HCT116 (cell line): Measurements from ENCODE around the gene PCCA. TPM values are rescaled to one million over a fixed set of nuclear protein-coding genes. Genes with fewer than 3 reads are reported as not detected.

Source experiments
- ATAC-seq: fragments of 200-7000 bp; cut with Tn5 transposase; 2 replicates; pipeline ENCODE4 v1.9.1; 2020; ENCODE audit warnings: mild to moderate bottlenecking, moderate library complexity
- BruUV-seq: library from RNA; stranded (reverse); fragments of 400-500 nt; replicated peaks from 2 replicates; lab custom pipeline; 2021; lab: Mats Ljungman, UMichigan
- CTCF ChIA-PET: fragments of 300-600 bp; sonication (Branson Sonifier 250); formaldehyde crosslinking; loops from one replicate; lab custom pipeline; 2021; ENCODE audit warnings: antibody characterized with exemption; lab: Charles Lee
- POLR2A ChIA-PET: fragments of 300-600, 350-600 bp; sonication (Branson Sonifier 250); formaldehyde crosslinking; loops from one replicate; lab custom pipeline; 2021; ENCODE audit warnings: antibody characterized with exemption; lab: Charles Lee
- RAD21 ChIA-PET, 2 experiments: fragments of 300-600 bp; sonication (Branson Sonifier 250); formaldehyde crosslinking; loops; one replicate each; lab custom pipeline; 2023; ENCODE audit warnings: low total read pairs in 2 of 2; ENCODE audit not compliant: uncharacterized antibody in 2 of 2, unreplicated experiment in 2 of 2, low non-redundant PET in 1 of 2; lab: Charles Lee
- DNase-seq: peaks from one replicate; pipeline ENCODE4 v3.0.0-alpha.2; 2010; ENCODE audit warnings: low read depth, low spot score
- H2AFZ ChIP-seq: fragments of 200-600 bp; shearing (Covaris generic), sonication (generic); 2 replicates; pipeline ENCODE4 v1.6.1; 2017; ENCODE audit warnings: low read depth, mixed run types, mixed read lengths, antibody characterized with exemption, low read length; ENCODE audit not compliant: poor library complexity, severe bottlenecking
- H3K27ac ChIP-seq: 2 replicates; pipeline ENCODE4 v1.5.1; 2012; ENCODE audit warnings: low read depth, low read length
- H3K27me3 ChIP-seq: fragments of 200-600 bp; sonication (generic); 2 replicates; pipeline ENCODE4 v1.6.1; 2016; ENCODE audit warnings: mixed run types, low read length, mixed read lengths; ENCODE audit not compliant: insufficient read depth
- H3K36me3 ChIP-seq, 2 experiments: fragments of 200-500 bp in 1 of 2; fragments of 200-600 bp in 1 of 2; sonication (Bioruptor generic) in 1 of 2; sonication (generic) in 1 of 2; 2 replicates each; pipeline versions ENCODE4 v1.5.1 to v1.6.1; 2014 to 2016; ENCODE audit warnings: low read length in 2 of 2, inconsistent platforms in 1 of 2, mixed read lengths in 1 of 2, mixed run types in 1 of 2; ENCODE audit not compliant: insufficient read depth in 2 of 2, control insufficient read depth in 1 of 2
- H3K4me1 ChIP-seq, 2 experiments: fragments of 200-600 bp in 1 of 2; sonication (generic) in 1 of 2; 2 replicates each; pipeline versions ENCODE4 v1.5.1 to v1.6.1; 2012 to 2017; ENCODE audit warnings: low read length in 2 of 2, inconsistent platforms in 1 of 2, mild to moderate bottlenecking in 1 of 2, mixed read lengths in 1 of 2, mixed run types in 1 of 2, moderate library complexity in 1 of 2; ENCODE audit not compliant: insufficient read depth in 2 of 2, control insufficient read depth in 1 of 2
- H3K4me2 ChIP-seq: fragments of 200-600 bp; sonication (generic); 2 replicates; pipeline ENCODE4 v1.6.1; 2017; ENCODE audit warnings: mixed run types, low read length, mixed read lengths
- H3K4me3 ChIP-seq, 2 experiments: fragments of 200-600 bp in 1 of 2; sonication (generic) in 1 of 2; replicated peaks in 1 of 2; 2 replicates each; pipeline ENCODE4 v1.5.1; 2011 to 2016; ENCODE audit warnings: low read length in 2 of 2, control low read depth in 1 of 2, low read depth in 1 of 2, mild to moderate bottlenecking in 1 of 2, mixed read lengths in 1 of 2, mixed run types in 1 of 2
- H3K79me2 ChIP-seq: fragments of 200-600 bp; sonication (generic); 2 replicates; pipeline ENCODE4 v1.6.1; 2017; ENCODE audit warnings: mild to moderate bottlenecking, mixed run types, low read length, moderate library complexity, mixed read lengths; ENCODE audit not compliant: insufficient read depth
- H3K9ac ChIP-seq: fragments of 200-600 bp; sonication (generic); 2 replicates; pipeline ENCODE4 v1.6.1; 2016; ENCODE audit warnings: low read length, mixed read lengths
- H3K9me2 ChIP-seq: fragments of 200-600 bp; sonication (generic), shearing (Covaris generic); 2 replicates; pipeline ENCODE4 v1.6.1; 2017; ENCODE audit warnings: mixed run types, mild to moderate bottlenecking, moderate library complexity; ENCODE audit not compliant: insufficient read depth
- H3K9me3 ChIP-seq, 2 experiments: fragments of 200-500 bp in 1 of 2; fragments of 200-600 bp in 1 of 2; sonication (Bioruptor generic) in 1 of 2; sonication (generic) in 1 of 2; 2 replicates each; pipeline ENCODE4 v1.6.1; 2014 to 2017; ENCODE audit warnings: low read length in 2 of 2, mixed read lengths in 2 of 2, inconsistent platforms in 1 of 2, low read depth in 1 of 2, mild to moderate bottlenecking in 1 of 2, mixed run types in 1 of 2, moderate library complexity in 1 of 2; ENCODE audit not compliant: control insufficient read depth in 1 of 2, insufficient read depth in 1 of 2
- H4K20me1 ChIP-seq: fragments of 200-600 bp; sonication (generic), shearing (Covaris generic); 2 replicates; pipeline ENCODE4 v1.6.1; 2017; ENCODE audit warnings: mixed run types, mild to moderate bottlenecking, moderate library complexity; ENCODE audit not compliant: insufficient read depth
- CBX3 ChIP-seq: IDR thresholded peaks from 2 replicates; pipeline ENCODE4 v1.6.1; 2012; ENCODE audit warnings: low read depth
- CEBPB ChIP-seq: IDR thresholded peaks from 2 replicates; pipeline ENCODE4 v1.6.1; 2012; ENCODE audit warnings: low read depth
- EGR1 ChIP-seq: IDR thresholded peaks from 2 replicates; pipeline ENCODE4 v1.6.1; 2012; ENCODE audit warnings: low read depth
- EZH2phosphoT487 ChIP-seq: fragments of 200-600 bp; IDR thresholded peaks from 2 replicates; pipeline ENCODE4 v1.6.1; 2018; ENCODE audit warnings: antibody characterized with exemption, borderline replicate concordance
- FOSL1 ChIP-seq: IDR thresholded peaks from 2 replicates; pipeline ENCODE4 v1.6.1; 2012; ENCODE audit warnings: low read depth
- JUND ChIP-seq: IDR thresholded peaks from 2 replicates; pipeline ENCODE4 v1.6.1; 2012
- POLR2AphosphoS5 ChIP-seq: IDR thresholded peaks from 2 replicates; pipeline ENCODE4 v1.6.1; 2011; ENCODE audit warnings: mild to moderate bottlenecking, low read depth, low read length, moderate library complexity
- RAD21 ChIP-seq: IDR thresholded peaks from 2 replicates; pipeline ENCODE4 v1.6.1; 2012; ENCODE audit warnings: low read depth, mild to moderate bottlenecking
- TCF7L2 ChIP-seq: IDR thresholded peaks from 2 replicates; pipeline ENCODE4 v1.7.0; 2011; ENCODE audit warnings: borderline replicate concordance, inconsistent platforms; ENCODE audit not compliant: insufficient read depth, insufficient read length; ENCODE audit errors: extremely low read depth
- YY1 ChIP-seq: IDR thresholded peaks from 2 replicates; pipeline ENCODE4 v1.6.1; 2011; ENCODE audit warnings: low read length, low read depth, moderate library complexity, mild to moderate bottlenecking; ENCODE audit not compliant: insufficient replicate concordance; ENCODE audit errors: extremely low read depth
- intact Hi-C: fragments of 100-400 bp; cut with micrococcal nuclease; formaldehyde crosslinking; loops from 2 replicates; pipeline ENCODE4 v1.10.0; 2022
- total RNA-seq: library from RNA; stranded (reverse); gene quantifications from one replicate; pipeline ENCODE4 v1.2.1, GENCODE V29; 2021; ENCODE audit not compliant: unreplicated experiment
- TF ChIP-seq, protein P1 (sequence below): IDR thresholded peaks from 2 replicates; pipeline ENCODE4 v1.6.1; 2011; ENCODE audit warnings: mild to moderate bottlenecking, low read length, moderate library complexity; ENCODE audit not compliant: insufficient replicate concordance; ENCODE audit errors: extremely low read depth
- TF ChIP-seq, protein P2 (sequence below): IDR thresholded peaks from 2 replicates; pipeline ENCODE4 v1.6.1; 2012
- TF ChIP-seq, protein P3 (sequence below), 3 experiments: fragments of 200-600 bp in 1 of 3; sonication (generic) in 1 of 3; IDR thresholded peaks in 2 of 3; conservative IDR thresholded peaks in 1 of 3; 2 replicates each; pipeline ENCODE4 v1.5.1; 2012 to 2017; ENCODE audit warnings: low read depth in 2 of 3, low read length in 2 of 3, antibody characterized with exemption in 1 of 3, borderline replicate concordance in 1 of 3, control low read depth in 1 of 3, mild to moderate bottlenecking in 1 of 3, mixed read lengths in 1 of 3, mixed run types in 1 of 3, moderate library complexity in 1 of 3; ENCODE audit not compliant: insufficient read depth in 1 of 3
- TF ChIP-seq, protein P4 (sequence below): IDR thresholded peaks from 2 replicates; pipeline ENCODE4 v1.6.1; 2012; ENCODE audit warnings: low read depth

Gene PCCA
- total RNA-seq, 1 experiment from 2014 or later, result 23.0 TPM

DNA sequence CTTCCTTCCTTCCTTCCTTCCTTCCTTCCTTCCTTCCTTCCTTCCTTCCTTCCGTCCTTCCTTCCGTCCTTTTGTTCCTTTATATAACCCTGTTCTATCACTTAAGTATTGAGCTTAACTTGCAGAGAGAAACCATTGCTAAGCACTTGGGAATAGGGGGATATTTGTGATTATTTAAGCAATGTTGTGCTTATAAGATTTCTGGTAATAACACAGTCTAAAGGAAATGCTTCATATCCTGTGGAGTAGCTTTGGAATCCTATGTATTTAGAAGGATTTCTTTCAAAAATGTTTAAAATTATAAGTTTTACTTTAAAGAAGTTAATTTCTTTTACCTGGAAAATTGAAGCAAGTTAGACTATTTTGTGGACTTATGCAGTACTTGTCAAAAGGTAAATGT is 209.8 kb downstream of the PCCA start:
- H2AFZ ChIP-seq, result no peak overlapping the region
- H3K9me2 ChIP-seq, result no peaks in the 10 kb centered on the region
- no peaks in the 10 kb centered on the region for H3K9me3 ChIP-seq
- no peak overlapping the region for H3K4me3 ChIP-seq
- no peak overlapping the region for H3K9ac ChIP-seq
- ATAC-seq (no peak), DNase-seq (no peak)
- no peaks in the 10 kb centered on the region for H4K20me1 ChIP-seq
- H3K4me1 ChIP-seq, result no peaks in the 10 kb centered on the region
- POLR2A ChIA-PET, result no interaction called here
- CTCF ChIA-PET, result no interaction called here
- H3K4me2 ChIP-seq, result no peak overlapping the region
- no peaks in the 10 kb centered on the region for H3K27me3 ChIP-seq
- RAD21 ChIA-PET, result no interaction called here
- H3K36me3 ChIP-seq, result no peaks in the 10 kb centered on the region
- intact Hi-C loops, result no loop called here
- no peak for TF ChIP-seq YY1
- TF ChIP-seq, protein P1, sequence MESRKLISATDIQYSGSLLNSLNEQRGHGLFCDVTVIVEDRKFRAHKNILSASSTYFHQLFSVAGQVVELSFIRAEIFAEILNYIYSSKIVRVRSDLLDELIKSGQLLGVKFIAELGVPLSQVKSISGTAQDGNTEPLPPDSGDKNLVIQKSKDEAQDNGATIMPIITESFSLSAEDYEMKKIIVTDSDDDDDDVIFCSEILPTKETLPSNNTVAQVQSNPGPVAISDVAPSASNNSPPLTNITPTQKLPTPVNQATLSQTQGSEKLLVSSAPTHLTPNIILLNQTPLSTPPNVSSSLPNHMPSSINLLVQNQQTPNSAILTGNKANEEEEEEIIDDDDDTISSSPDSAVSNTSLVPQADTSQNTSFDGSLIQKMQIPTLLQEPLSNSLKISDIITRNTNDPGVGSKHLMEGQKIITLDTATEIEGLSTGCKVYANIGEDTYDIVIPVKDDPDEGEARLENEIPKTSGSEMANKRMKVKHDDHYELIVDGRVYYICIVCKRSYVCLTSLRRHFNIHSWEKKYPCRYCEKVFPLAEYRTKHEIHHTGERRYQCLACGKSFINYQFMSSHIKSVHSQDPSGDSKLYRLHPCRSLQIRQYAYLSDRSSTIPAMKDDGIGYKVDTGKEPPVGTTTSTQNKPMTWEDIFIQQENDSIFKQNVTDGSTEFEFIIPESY, result no peak
- TF ChIP-seq JUND, result no peak
- TF ChIP-seq, protein P2, sequence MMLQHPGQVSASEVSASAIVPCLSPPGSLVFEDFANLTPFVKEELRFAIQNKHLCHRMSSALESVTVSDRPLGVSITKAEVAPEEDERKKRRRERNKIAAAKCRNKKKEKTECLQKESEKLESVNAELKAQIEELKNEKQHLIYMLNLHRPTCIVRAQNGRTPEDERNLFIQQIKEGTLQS, result no peak
- TF ChIP-seq TCF7L2, result no peak
- TF ChIP-seq CEBPB, result no peak
- no peak for TF ChIP-seq EGR1
- TF ChIP-seq, protein P3, sequence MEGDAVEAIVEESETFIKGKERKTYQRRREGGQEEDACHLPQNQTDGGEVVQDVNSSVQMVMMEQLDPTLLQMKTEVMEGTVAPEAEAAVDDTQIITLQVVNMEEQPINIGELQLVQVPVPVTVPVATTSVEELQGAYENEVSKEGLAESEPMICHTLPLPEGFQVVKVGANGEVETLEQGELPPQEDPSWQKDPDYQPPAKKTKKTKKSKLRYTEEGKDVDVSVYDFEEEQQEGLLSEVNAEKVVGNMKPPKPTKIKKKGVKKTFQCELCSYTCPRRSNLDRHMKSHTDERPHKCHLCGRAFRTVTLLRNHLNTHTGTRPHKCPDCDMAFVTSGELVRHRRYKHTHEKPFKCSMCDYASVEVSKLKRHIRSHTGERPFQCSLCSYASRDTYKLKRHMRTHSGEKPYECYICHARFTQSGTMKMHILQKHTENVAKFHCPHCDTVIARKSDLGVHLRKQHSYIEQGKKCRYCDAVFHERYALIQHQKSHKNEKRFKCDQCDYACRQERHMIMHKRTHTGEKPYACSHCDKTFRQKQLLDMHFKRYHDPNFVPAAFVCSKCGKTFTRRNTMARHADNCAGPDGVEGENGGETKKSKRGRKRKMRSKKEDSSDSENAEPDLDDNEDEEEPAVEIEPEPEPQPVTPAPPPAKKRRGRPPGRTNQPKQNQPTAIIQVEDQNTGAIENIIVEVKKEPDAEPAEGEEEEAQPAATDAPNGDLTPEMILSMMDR (IDR thresholded peaks at IDR 0.05 in 2 of 3, conservative IDR thresholded peaks at IDR 0.05 in 1 of 3; ENCODE audit: borderline replicate concordance in 1 of 3, insufficient read depth in 1 of 3, low read depth in 2 of 3, low read length in 2 of 3), result no peak
- no peak for TF ChIP-seq RAD21
- TF ChIP-seq, protein P4, sequence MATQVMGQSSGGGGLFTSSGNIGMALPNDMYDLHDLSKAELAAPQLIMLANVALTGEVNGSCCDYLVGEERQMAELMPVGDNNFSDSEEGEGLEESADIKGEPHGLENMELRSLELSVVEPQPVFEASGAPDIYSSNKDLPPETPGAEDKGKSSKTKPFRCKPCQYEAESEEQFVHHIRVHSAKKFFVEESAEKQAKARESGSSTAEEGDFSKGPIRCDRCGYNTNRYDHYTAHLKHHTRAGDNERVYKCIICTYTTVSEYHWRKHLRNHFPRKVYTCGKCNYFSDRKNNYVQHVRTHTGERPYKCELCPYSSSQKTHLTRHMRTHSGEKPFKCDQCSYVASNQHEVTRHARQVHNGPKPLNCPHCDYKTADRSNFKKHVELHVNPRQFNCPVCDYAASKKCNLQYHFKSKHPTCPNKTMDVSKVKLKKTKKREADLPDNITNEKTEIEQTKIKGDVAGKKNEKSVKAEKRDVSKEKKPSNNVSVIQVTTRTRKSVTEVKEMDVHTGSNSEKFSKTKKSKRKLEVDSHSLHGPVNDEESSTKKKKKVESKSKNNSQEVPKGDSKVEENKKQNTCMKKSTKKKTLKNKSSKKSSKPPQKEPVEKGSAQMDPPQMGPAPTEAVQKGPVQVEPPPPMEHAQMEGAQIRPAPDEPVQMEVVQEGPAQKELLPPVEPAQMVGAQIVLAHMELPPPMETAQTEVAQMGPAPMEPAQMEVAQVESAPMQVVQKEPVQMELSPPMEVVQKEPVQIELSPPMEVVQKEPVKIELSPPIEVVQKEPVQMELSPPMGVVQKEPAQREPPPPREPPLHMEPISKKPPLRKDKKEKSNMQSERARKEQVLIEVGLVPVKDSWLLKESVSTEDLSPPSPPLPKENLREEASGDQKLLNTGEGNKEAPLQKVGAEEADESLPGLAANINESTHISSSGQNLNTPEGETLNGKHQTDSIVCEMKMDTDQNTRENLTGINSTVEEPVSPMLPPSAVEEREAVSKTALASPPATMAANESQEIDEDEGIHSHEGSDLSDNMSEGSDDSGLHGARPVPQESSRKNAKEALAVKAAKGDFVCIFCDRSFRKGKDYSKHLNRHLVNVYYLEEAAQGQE, result no peak
- no peak for TF ChIP-seq FOSL1
- no peak for TF ChIP-seq EZH2phosphoT487
- no peak for TF ChIP-seq POLR2AphosphoS5
- TF ChIP-seq CBX3, result no peak
- no peaks in the 10 kb centered on the region for H3K79me2 ChIP-seq
- no peak overlapping the region for H3K27ac ChIP-seq
- no TSS peak for BruUV-seq
